HG03571 (cell line): Measurements from ENCODE around the gene G3BP1.
"Not testable (repeated sequence)": the region's sequence is repeated elsewhere in the genome, so short reads cannot be mapped to it uniquely, and the experiment has no call there.

Experiments used
- ATAC-seq: cut with Tn5 transposase; IDR thresholded peaks from one replicate; pipeline ENCODE4 v1.9.1; 2021; ENCODE audit not compliant: unreplicated experiment

Gene G3BP1

GRCh38 chr5:151855701-151856100 is 83.9 kb downstream of the G3BP1 start:
- ATAC-seq = no peak

- ATAC-seq = no peak
These were observed 85.1 kb downstream of the G3BP1 start for GRCh38 chr5:151856861-151857260.

DNA sequence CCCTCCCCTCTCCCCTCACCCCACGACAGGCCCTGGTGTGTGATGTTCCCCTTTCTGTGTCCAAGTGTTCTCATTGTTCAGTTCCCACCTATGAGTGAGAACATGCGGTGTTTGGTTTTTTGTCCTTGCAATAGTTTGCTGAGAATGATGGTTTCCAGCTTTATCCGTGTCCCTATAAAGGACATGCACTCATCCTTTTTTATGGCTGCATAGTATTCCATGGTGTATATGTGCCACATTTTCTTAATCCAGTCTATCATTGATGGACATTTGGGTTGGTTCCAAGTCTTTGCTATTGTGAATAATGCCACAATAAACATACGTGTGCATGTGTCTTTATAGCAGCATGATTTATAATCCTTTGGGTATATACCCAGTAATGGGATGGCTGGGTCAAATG is 89.1 kb downstream of the G3BP1 start:
- ATAC-seq = not testable (repeated sequence)
